Activated CD4-positive, alpha-beta T cell treated with anti-CD3 and anti-CD28 coated beads, Interleukin-2, amount 10 ng/mL, durations not matched to agents 7 days and 5 days (primary cell): Measurements from ENCODE around the gene PODXL2. TPM values are rescaled to one million over a fixed set of nuclear protein-coding genes. Genes with fewer than 3 reads are reported as not detected.

Experiments
- CTCF ChIA-PET: fragments of 350-600 bp; sonication (Branson Sonifier 250); formaldehyde crosslinking; loops from one replicate; lab custom pipeline; 2021; ENCODE audit warnings: antibody characterized with exemption; lab: Charles Lee
- POLR2A ChIA-PET: fragments of 350-600 bp; sonication (Branson Sonifier 250); formaldehyde crosslinking; loops from one replicate; lab custom pipeline; 2021; ENCODE audit warnings: antibody characterized with exemption; lab: Charles Lee
- DNase-seq: peaks from one replicate; pipeline ENCODE4 v3.0.0-alpha.2; 2020
- H3K27ac Mint-ChIP-seq: one replicate; pipeline ENCODE4 v1.8.0; 2021; ENCODE audit warnings: mild to moderate bottlenecking, moderate library complexity, mixed read lengths
- H3K27me3 Mint-ChIP-seq: one replicate; pipeline ENCODE4 v1.8.0; 2021; ENCODE audit warnings: mixed read lengths
- H3K36me3 Mint-ChIP-seq: one replicate; pipeline ENCODE4 v1.8.0; 2021; ENCODE audit warnings: low read depth, mixed read lengths
- H3K4me1 Mint-ChIP-seq: one replicate; pipeline ENCODE4 v1.8.0; 2021; ENCODE audit warnings: mixed read lengths
- H3K4me3 Mint-ChIP-seq: one replicate; pipeline ENCODE4 v1.8.0; 2021; ENCODE audit warnings: mild to moderate bottlenecking, moderate library complexity, mixed read lengths
- H3K9me3 Mint-ChIP-seq: one replicate; pipeline ENCODE4 v1.8.0; 2021; ENCODE audit warnings: mixed read lengths
- total RNA-seq, 2 experiments: library from RNA; stranded (reverse); gene quantifications; one replicate each; pipeline ENCODE4 v1.2.3, GENCODE V29; 2021

Gene PODXL2
- total RNA-seq, 2 experiments from 2014 or later, result 2.7 to 2.9 TPM

GRCh38 chr3:127669541-127670228 is 40.7 kb downstream of the PODXL2 start:
- Mint-ChIP-seq H3K27me3 (no peaks in the 10 kb centered on the region), H3K4me1 (peaks cover 19% of the 10 kb centered on the region), H3K4me3 (no peak overlapping the region), H3K9me3 (no peaks in the 10 kb centered on the region), H3K36me3 (no peaks in the 10 kb centered on the region), H3K27ac (no peak overlapping the region)
- ChIA-PET POLR2A (no interaction called here), CTCF (no interaction called here)
- no peak for DNase-seq

GRCh38 chr3:127670229-127670559 is 41.2 kb downstream of the PODXL2 start:
- Mint-ChIP-seq H3K27me3 (no peaks in the 10 kb centered on the region), H3K27ac (no peak overlapping the region)

GRCh38 chr3:127670761-127671522 is 42.0 kb downstream of the PODXL2 start:
- ChIA-PET POLR2A (no interaction called here), CTCF (interaction anchor here (0.7 kb wide), 1 partner anchor 8 kb away, joined by 4 read pairs; no protein-coding TSS in a partner anchor)
- Mint-ChIP-seq H3K9me3 (no peaks in the 10 kb centered on the region), H3K4me3 (peak overlapping the region; percentile 84), H3K4me1 (peaks cover 19% of the 10 kb centered on the region), H3K36me3 (no peaks in the 10 kb centered on the region), H3K27ac (peak overlapping the region; percentile 99), H3K27me3 (no peaks in the 10 kb centered on the region)
- DNase-seq, result no peak

More at GRCh38 chr3:127670229-127670559, 41.2 kb downstream of the PODXL2 start:
- H3K9me3 Mint-ChIP-seq, result no peaks in the 10 kb centered on the region
- peak overlapping the region; percentile 36 for H3K4me3 Mint-ChIP-seq
- peaks cover 19% of the 10 kb centered on the region for H3K4me1 Mint-ChIP-seq
- ChIA-PET POLR2A (no interaction called here), CTCF (no interaction called here)
- no peak for DNase-seq
- H3K36me3 Mint-ChIP-seq, result no peaks in the 10 kb centered on the region

GRCh38 chr3:127671523-127672428 is 42.8 kb downstream of the PODXL2 start:
- no peaks in the 10 kb centered on the region for H3K36me3 Mint-ChIP-seq
- H3K27ac Mint-ChIP-seq, result peak overlapping the region; percentile 99
- H3K27me3 Mint-ChIP-seq, result no peaks in the 10 kb centered on the region
- H3K9me3 Mint-ChIP-seq, result no peaks in the 10 kb centered on the region
- H3K4me3 Mint-ChIP-seq, result peak overlapping the region; percentile 84
- ChIA-PET CTCF (interaction anchor here (0.7 to 0.9 kb wide), 2 partner anchors 8 to 97 kb away, joined by 4 read pairs; no protein-coding TSS in a partner anchor), POLR2A (interaction anchor here (0.5 kb wide), 1 partner anchor 108 kb away, joined by 3 read pairs; no protein-coding TSS in a partner anchor)
- peak; percentile 47 for DNase-seq
- peaks cover 19% of the 10 kb centered on the region for H3K4me1 Mint-ChIP-seq

GRCh38 chr3:127672429-127673190 is 43.6 kb downstream of the PODXL2 start, which contains the start of gene ABTB1:
Gene ABTB1 (plus strand): TSS chr3:127672952. CDS start chr3:127673026, 74 bp downstream.
- peak; percentile 87 for DNase-seq
- ChIA-PET CTCF (interaction anchor here (0.9 kb wide), 1 partner anchor 98 kb away, joined by 4 read pairs; no protein-coding TSS in a partner anchor), POLR2A (interaction anchor here (0.5 kb wide), 1 partner anchor 107 kb away, joined by 3 read pairs; no protein-coding TSS in a partner anchor)
- Mint-ChIP-seq H3K9me3 (no peaks in the 10 kb centered on the region), H3K36me3 (no peaks in the 10 kb centered on the region), H3K4me1 (peaks cover 19% of the 10 kb centered on the region), H3K27me3 (no peaks in the 10 kb centered on the region), H3K27ac (peak within 1 kb of the TSS; percentile 99), H3K4me3 (peak within 1 kb of the TSS; percentile 87)

- CTCF ChIA-PET, result no interaction called here
- H3K4me3 Mint-ChIP-seq, result peak overlapping the region; percentile 87
Measured at GRCh38 chr3:127673191-127674100, 44.5 kb downstream of the PODXL2 start.

GRCh38 chr3:127674101-127674721 is 45.2 kb downstream of the PODXL2 start:
- H3K27ac Mint-ChIP-seq, result peak overlapping the region; percentile 91
- peaks cover 2% of the 10 kb centered on the region for H3K36me3 Mint-ChIP-seq
- ChIA-PET CTCF (no interaction called here), POLR2A (no interaction called here)
- peaks cover 19% of the 10 kb centered on the region for H3K4me1 Mint-ChIP-seq
- no peak for DNase-seq
- H3K4me3 Mint-ChIP-seq, result peak overlapping the region; percentile 87
- no peaks in the 10 kb centered on the region for H3K9me3 Mint-ChIP-seq
- H3K27me3 Mint-ChIP-seq, result no peaks in the 10 kb centered on the region

More at GRCh38 chr3:127673191-127674100, 44.5 kb downstream of the PODXL2 start:
- no peaks in the 10 kb centered on the region for H3K27me3 Mint-ChIP-seq
- peaks cover 19% of the 10 kb centered on the region for H3K4me1 Mint-ChIP-seq
- DNase-seq, result peak; percentile 68
- POLR2A ChIA-PET, result no interaction called here
- H3K36me3 Mint-ChIP-seq, result peaks cover 2% of the 10 kb centered on the region
- H3K9me3 Mint-ChIP-seq, result no peaks in the 10 kb centered on the region
- H3K27ac Mint-ChIP-seq, result peak overlapping the region; percentile 91

- peaks cover 2% of the 10 kb centered on the region for H3K36me3 Mint-ChIP-seq
- ChIA-PET CTCF (no interaction called here), POLR2A (no interaction called here)
- H3K27ac Mint-ChIP-seq, result peak overlapping the region; percentile 63
- H3K27me3 Mint-ChIP-seq, result no peaks in the 10 kb centered on the region
- H3K4me1 Mint-ChIP-seq, result peaks cover 19% of the 10 kb centered on the region
- no peaks in the 10 kb centered on the region for H3K9me3 Mint-ChIP-seq
- H3K4me3 Mint-ChIP-seq, result peak overlapping the region; percentile 39
- no peak for DNase-seq
Measured at GRCh38 chr3:127674790-127675189, 45.8 kb downstream of the PODXL2 start.

GRCh38 chr3:127675651-127676391 is 46.8 kb downstream of the PODXL2 start:
- no peak for DNase-seq
- CTCF ChIA-PET, result no interaction called here
- H3K27me3 Mint-ChIP-seq, result no peaks in the 10 kb centered on the region
- no peaks in the 10 kb centered on the region for H3K9me3 Mint-ChIP-seq
- peaks cover 19% of the 10 kb centered on the region for H3K4me1 Mint-ChIP-seq
- no peak overlapping the region for H3K4me3 Mint-ChIP-seq
- peaks cover 2% of the 10 kb centered on the region for H3K36me3 Mint-ChIP-seq
- POLR2A ChIA-PET, result no interaction called here
- no peak overlapping the region for H3K27ac Mint-ChIP-seq

- no peak overlapping the region for H3K4me3 Mint-ChIP-seq
- DNase-seq, result no peak
- no peak overlapping the region for H3K27ac Mint-ChIP-seq
- peaks cover 2% of the 10 kb centered on the region for H3K36me3 Mint-ChIP-seq
- POLR2A ChIA-PET, result no interaction called here
- H3K4me1 Mint-ChIP-seq, result peaks cover 14% of the 10 kb centered on the region
- H3K9me3 Mint-ChIP-seq, result no peaks in the 10 kb centered on the region
- CTCF ChIA-PET, result no interaction called here
- no peaks in the 10 kb centered on the region for H3K27me3 Mint-ChIP-seq
Measured at GRCh38 chr3:127676456-127676855, 47.5 kb downstream of the PODXL2 start.
